NCI-H2107 (cell line): ENCODE data around the gene MCM9.
"Not testable (repeated sequence)": the region's sequence is repeated elsewhere in the genome, so short reads cannot be mapped to it uniquely, and the experiment has no call there.

Experiments
- DNase-seq: peaks from one replicate; lab custom pipeline; 2025; lab: John Stamatoyannopoulos, UW

MCM9 gene

GRCh38 chr6:118768904-118769325 is 166.0 kb downstream of the MCM9 start:
- no peak for DNase-seq

- DNase-seq = no peak
Measured at GRCh38 chr6:118768441-118768840, 166.5 kb downstream of the MCM9 start.

- not testable (repeated sequence) for DNase-seq
Measured at GRCh38 chr6:118765316-118765715, 169.6 kb downstream of the MCM9 start.

GRCh38 chr6:118764766-118765165 is 170.2 kb downstream of the MCM9 start:
- DNase-seq = no peak
